Gastroesophageal sphincter (tissue), 4 donors: ENCODE results near the gene HERC5. TPM values are rescaled to one million over a fixed set of nuclear protein-coding genes. Genes with fewer than 3 reads are reported as not detected.

Source experiments
- ATAC-seq: fragments of 150-250 bp; one replicate; pipeline ENCODE4 v1.9.1; 2016; ENCODE audit warnings: mild to moderate bottlenecking, moderate library complexity
- H3K27ac ChIP-seq, 4 donors: fragments of 200-600 bp; sonication (generic) in 3 of 4; 1 replicate in 3 of 4; 2 replicates in 1 of 4; pipeline ENCODE4 v1.5.1; 2016 to 2019
- H3K27me3 ChIP-seq: fragments of 200-600 bp; sonication (generic); one replicate; pipeline ENCODE4 v1.5.1; 2019
- H3K36me3 ChIP-seq, 2 donors: fragments of 200-600 bp; sonication (generic); one replicate each; pipeline ENCODE4 v1.5.1; 2019; ENCODE audit warnings: control low read depth in 1 of 2
- H3K4me1 ChIP-seq, 3 donors: fragments of 200-600 bp; sonication (generic); 1 replicate in 2 of 3; 2 replicates in 1 of 3; pipeline ENCODE4 v1.5.1; 2016 to 2019; ENCODE audit warnings: control low read depth in 2 of 3
- H3K4me3 ChIP-seq, 2 donors: fragments of 200-600 bp; sonication (generic); one replicate each; pipeline ENCODE4 v1.5.1; 2019; ENCODE audit warnings: mild to moderate bottlenecking in 1 of 2, moderate library complexity in 1 of 2
- H3K9me3 ChIP-seq, 3 donors: fragments of 200-600 bp; sonication (generic); one replicate each; pipeline ENCODE4 v1.5.1; 2017 to 2019; ENCODE audit warnings: control low read depth in 2 of 3
- EP300 ChIP-seq: sonication (generic); formaldehyde crosslinking; IDR thresholded peaks from one replicate; pipeline ENCODE4 v1.6.1; 2017; ENCODE audit warnings: antibody characterized with exemption, mild to moderate bottlenecking
- POLR2A ChIP-seq, 2 donors: fragments of 450-650 bp; IDR thresholded peaks; one replicate each; pipeline ENCODE4 v1.6.1; 2017; ENCODE audit warnings: antibody characterized with exemption in 2 of 2, mild to moderate bottlenecking in 2 of 2, moderate library complexity in 1 of 2
- POLR2AphosphoS5 ChIP-seq: sonication (generic); formaldehyde crosslinking; IDR thresholded peaks from one replicate; pipeline ENCODE4 v1.6.1; 2017; ENCODE audit warnings: antibody characterized with exemption
- WGBS, 2 donors: methylation state at CpG; one replicate each; pipeline ENCODE4 v1.1.5; 2018; ENCODE audit warnings: low coverage in 1 of 2; 5-methylcytosine and 5-hydroxymethylcytosine counted together
- total RNA-seq, 4 donors: library from RNA; depleted of rRNA; stranded (reverse); fragments of >200 nt; gene quantifications; one replicate each; pipeline ENCODE4 v1.1.0, GENCODE V29; 2016
- TF ChIP-seq, protein P1 (sequence below), 4 experiments: fragments of 200-600 bp in 2 of 4; fragments of 450-650 bp in 2 of 4; sonication (generic) in 1 of 4; IDR thresholded peaks; one replicate each; pipeline ENCODE4 v1.5.1; 2017 to 2019; ENCODE audit warnings: antibody characterized with exemption in 4 of 4, mild to moderate bottlenecking in 2 of 4, moderate library complexity in 2 of 4

Gene HERC5
- total RNA-seq, 4 donors from 2014 or later, result 2.2 to 5.9 (median 3.9) TPM

DNA sequence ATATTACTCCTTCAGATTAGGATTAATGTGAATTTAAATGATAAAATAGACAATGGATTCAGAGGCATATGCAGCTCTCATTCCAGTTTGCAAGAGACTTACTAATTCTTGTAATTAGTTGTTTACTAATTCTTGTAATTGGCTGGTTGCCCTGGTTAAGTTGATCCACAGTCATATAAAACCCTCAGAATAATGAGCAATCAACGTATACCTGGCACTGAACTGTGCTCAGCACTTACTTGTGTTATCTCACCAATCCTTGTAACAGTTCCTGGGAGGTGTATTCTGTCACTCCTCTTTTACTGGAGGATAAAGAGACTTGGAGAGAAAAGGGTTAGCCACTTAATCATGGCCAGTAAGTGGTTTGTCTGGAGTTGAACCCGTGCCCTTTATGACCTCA, 10.5 kb downstream of the HERC5 start:
- WGBS, 2 donors, result 69 to 78% methylated on average over 1 to 2 of the region's 2 CpGs
- TF ChIP-seq POLR2A (IDR thresholded peaks at IDR 0.05) (no peak), POLR2AphosphoS5 (no peak), EP300 (no peak)
- TF ChIP-seq, protein P1, sequence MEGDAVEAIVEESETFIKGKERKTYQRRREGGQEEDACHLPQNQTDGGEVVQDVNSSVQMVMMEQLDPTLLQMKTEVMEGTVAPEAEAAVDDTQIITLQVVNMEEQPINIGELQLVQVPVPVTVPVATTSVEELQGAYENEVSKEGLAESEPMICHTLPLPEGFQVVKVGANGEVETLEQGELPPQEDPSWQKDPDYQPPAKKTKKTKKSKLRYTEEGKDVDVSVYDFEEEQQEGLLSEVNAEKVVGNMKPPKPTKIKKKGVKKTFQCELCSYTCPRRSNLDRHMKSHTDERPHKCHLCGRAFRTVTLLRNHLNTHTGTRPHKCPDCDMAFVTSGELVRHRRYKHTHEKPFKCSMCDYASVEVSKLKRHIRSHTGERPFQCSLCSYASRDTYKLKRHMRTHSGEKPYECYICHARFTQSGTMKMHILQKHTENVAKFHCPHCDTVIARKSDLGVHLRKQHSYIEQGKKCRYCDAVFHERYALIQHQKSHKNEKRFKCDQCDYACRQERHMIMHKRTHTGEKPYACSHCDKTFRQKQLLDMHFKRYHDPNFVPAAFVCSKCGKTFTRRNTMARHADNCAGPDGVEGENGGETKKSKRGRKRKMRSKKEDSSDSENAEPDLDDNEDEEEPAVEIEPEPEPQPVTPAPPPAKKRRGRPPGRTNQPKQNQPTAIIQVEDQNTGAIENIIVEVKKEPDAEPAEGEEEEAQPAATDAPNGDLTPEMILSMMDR (IDR thresholded peaks at IDR 0.05), result no peak
- H3K27me3 ChIP-seq, result no peaks in the 10 kb centered on the region
- no peak overlapping the region for H3K4me3 ChIP-seq
- no peak overlapping the region for H3K27ac ChIP-seq
- H3K4me1 ChIP-seq, result no peaks in the 10 kb centered on the region
- no peak for ATAC-seq
- H3K9me3 ChIP-seq, result no peaks in the 10 kb centered on the region
- H3K36me3 ChIP-seq, result peaks cover 0 to 89% of the 10 kb centered on the region in 2 donors

DNA sequence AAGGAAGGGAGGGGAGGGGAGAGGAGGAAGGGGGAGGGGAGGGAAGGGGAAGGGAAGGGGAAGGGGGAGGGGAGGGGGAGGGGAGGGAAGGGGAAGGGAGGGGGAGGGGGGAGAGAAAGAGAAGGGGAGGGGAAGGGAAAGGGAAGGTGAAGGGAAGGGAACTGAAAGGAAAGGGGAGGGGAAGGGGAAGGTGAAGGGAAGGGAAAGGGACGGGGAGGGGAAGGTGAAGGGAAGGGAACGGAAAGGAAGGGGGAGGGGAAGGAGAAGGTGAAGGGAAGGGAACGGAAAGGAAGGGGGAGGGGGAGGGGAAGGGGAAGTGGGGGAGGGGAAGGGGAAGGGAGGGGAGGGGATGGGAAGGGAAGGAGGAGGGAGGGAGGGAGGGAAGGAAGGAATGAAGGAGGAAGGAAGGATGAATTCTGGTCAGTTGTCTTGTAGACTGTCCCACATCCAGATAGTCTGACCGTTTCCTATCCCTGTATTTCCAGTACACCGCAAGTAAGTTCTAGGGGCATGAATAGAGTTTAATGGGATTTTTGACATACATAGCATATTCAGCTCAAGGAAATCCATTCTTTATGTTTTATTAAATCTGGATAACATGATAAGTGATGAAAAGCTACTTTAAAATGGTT, 20.4 kb downstream of the HERC5 start:
- no peak overlapping the region for H3K27ac ChIP-seq
- H3K9me3 ChIP-seq, result no peaks in the 10 kb centered on the region
- H3K27me3 ChIP-seq, result no peaks in the 10 kb centered on the region
- peaks cover 0 to 46% of the 10 kb centered on the region in 2 donors for H3K36me3 ChIP-seq
- H3K4me1 ChIP-seq, result peaks cover 0 to 9% (median 0%) of the 10 kb centered on the region in 3 donors
- 80 to 83% methylated on average over 3 of the region's 5 CpGs for WGBS, 2 donors
- no peak overlapping the region for H3K4me3 ChIP-seq
- TF ChIP-seq POLR2A (IDR thresholded peaks at IDR 0.05) (no peak), EP300 (no peak), POLR2AphosphoS5 (no peak)
- TF ChIP-seq, protein P1 (IDR thresholded peaks at IDR 0.05), result no peak
- no peak for ATAC-seq

DNA sequence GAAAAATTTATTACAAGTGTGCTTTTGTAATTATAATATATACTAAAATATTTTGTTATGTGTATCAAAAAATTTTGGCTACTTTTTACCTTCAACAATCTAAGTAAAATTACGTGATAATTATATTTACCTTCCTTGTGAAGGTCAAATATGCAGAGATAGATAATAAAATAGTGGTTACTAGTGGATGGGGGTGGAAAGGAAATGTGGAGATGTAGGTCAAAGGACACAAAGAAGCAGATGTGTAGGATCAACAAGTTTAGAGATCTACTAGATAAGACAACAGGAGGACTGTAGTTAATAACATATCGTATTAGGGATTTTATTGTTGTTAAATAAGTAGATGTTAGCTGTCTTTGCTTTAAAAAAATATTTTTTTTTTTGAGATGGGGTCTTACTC, 21.3 kb downstream of the HERC5 start:
- ATAC-seq, result no peak
- H3K4me3 ChIP-seq, result no peak overlapping the region
- peaks cover 0 to 38% of the 10 kb centered on the region in 2 donors for H3K36me3 ChIP-seq
- TF ChIP-seq EP300 (no peak), POLR2AphosphoS5 (no peak)
- no peaks in the 10 kb centered on the region for H3K27me3 ChIP-seq
- no peaks in the 10 kb centered on the region for H3K9me3 ChIP-seq
- H3K27ac ChIP-seq, result no peak overlapping the region
- H3K4me1 ChIP-seq, result peaks cover 0 to 9% (median 0%) of the 10 kb centered on the region in 3 donors
- WGBS, 2 donors, result 79 to 91% methylated on average over 2 of the region's 2 CpGs

DNA sequence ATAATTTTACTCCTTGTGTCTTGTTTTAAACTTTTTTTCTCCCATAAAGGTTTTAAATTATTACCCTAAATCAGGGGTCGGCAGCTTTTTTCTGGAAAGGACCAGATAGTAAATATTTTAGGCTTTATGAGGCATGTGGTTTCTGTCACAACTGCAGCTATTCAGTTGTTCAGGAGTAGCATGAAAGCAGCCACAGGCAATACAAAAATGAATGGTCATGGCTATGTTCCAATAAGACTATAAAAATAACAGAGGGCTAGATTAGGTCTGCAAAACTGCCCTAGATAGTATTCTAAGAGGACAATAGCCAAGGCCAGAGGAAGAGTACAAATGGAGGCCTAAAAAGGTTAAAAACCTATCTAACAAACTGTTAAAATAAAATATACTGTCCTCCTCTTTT, 24.6 kb downstream of the HERC5 start:
- TF ChIP-seq POLR2A (IDR thresholded peaks at IDR 0.05), result no peak
- no peak for TF ChIP-seq POLR2AphosphoS5
- no peak for TF ChIP-seq EP300
- TF ChIP-seq, protein P1 (IDR thresholded peaks at IDR 0.05), result no peak
- no peak for ATAC-seq
- peaks cover 0 to 27% of the 10 kb centered on the region in 2 donors for H3K36me3 ChIP-seq
- WGBS, 2 donors, result 12 to 33% methylated on average over 1 of the region's 1 CpG
- no peak overlapping the region for H3K27ac ChIP-seq
- H3K9me3 ChIP-seq, result no peaks in the 10 kb centered on the region
- H3K4me1 ChIP-seq, result peaks cover 0 to 4% (median 0%) of the 10 kb centered on the region in 3 donors
- H3K27me3 ChIP-seq, result no peaks in the 10 kb centered on the region
- H3K4me3 ChIP-seq, result no peak overlapping the region

DNA sequence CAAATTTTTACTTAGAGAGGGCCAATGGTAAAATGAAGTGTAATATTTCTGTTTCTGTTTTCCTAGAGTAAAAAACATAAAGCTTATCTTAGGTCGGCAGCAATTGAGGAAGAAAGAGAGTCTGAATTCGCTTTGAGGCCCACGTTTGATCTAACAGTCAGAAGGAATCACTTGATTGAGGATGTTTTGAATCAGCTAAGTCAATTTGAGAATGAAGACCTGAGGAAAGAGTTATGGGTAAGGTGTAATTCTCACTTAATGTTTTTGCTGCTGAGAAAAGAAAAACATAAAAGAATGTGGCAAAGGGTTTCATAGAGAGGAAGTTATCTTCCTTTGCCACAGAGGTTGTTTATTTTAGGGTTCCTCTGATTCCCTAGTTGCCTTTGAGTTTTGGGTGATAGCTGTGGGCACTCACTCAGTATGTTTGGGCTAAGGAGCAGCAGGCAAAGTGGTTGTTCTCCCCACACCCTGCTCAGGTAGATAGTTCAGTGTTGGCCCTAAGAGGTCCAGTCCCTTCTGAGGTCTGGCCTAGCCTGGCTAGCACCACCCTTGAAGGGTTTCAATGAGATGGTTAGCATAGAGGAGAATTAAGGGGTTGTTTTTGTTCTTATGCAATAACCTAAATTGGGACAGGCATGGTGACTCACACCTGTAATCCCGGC, 32.3 kb downstream of the HERC5 start:
- Histone ChIP-seq H3K27me3 (no peaks in the 10 kb centered on the region), H3K36me3 (peaks cover 0 to 78% of the 10 kb centered on the region in 2 donors)

More for the DNA sequence above, 32.3 kb downstream of the HERC5 start:
- ATAC-seq, result no peak
- 61 to 68% methylated on average over 3 of the region's 4 CpGs for WGBS, 2 donors
- no peak overlapping the region for H3K4me3 ChIP-seq
- no peak for TF ChIP-seq POLR2AphosphoS5
- TF ChIP-seq, protein P1 (IDR thresholded peaks at IDR 0.05), result no peak
- TF ChIP-seq POLR2A (IDR thresholded peaks at IDR 0.05), result no peak
- no peak for TF ChIP-seq EP300
- no peaks in the 10 kb centered on the region for H3K4me1 ChIP-seq
- no peak overlapping the region for H3K27ac ChIP-seq
- H3K9me3 ChIP-seq, result no peaks in the 10 kb centered on the region
